Lung microvascular endothelial cell (primary cell): ENCODE measurements around the gene KIAA0319L. TPM values are rescaled to one million over a fixed set of nuclear protein-coding genes. Genes with fewer than 3 reads are reported as not detected.
A peak's percentile ranks its signal among the peaks of the same experiment; 100 is the strongest.

ENCODE experiments used
- DNase-seq, 2 donors: peaks; one replicate each; pipeline versions ENCODE4 v3.0.0 to v3.0.0-alpha.2; 2010; ENCODE audit warnings: low read depth in 2 of 2
- total RNA-seq: library from RNA; depleted of rRNA; stranded (reverse); fragments of >200 nt; gene quantifications from 2 replicates; pipeline ENCODE4 v1.2.1, GENCODE V29; 2014

KIAA0319L gene
- total RNA-seq, 1 donor from 2014 or later: 31.5 TPM

- no peak for DNase-seq
Observed at GRCh38 chr1:35447278-35447677, 109.9 kb downstream of the KIAA0319L start.

- no peak for DNase-seq
Observed at GRCh38 chr1:35444519-35444774, 112.8 kb downstream of the KIAA0319L start.

GRCh38 chr1:35443768-35444518 lies 113.3 kb downstream of the KIAA0319L start:
- DNase-seq: peak in 1 of 2 donors; percentile 24

GRCh38 chr1:35442734-35443133 lies 114.5 kb downstream of the KIAA0319L start:
- DNase-seq: no peak

GRCh38 chr1:35441926-35442579 lies 115.2 kb downstream of the KIAA0319L start:
- no peak for DNase-seq

GRCh38 chr1:35439626-35440025 lies 117.6 kb downstream of the KIAA0319L start:
- no peak for DNase-seq

- no peak for DNase-seq
Observed at GRCh38 chr1:35437200-35437599, 120.0 kb downstream of the KIAA0319L start.

- DNase-seq: no peak
Observed at GRCh38 chr1:35436078-35436477, 121.1 kb downstream of the KIAA0319L start.

GRCh38 chr1:35434703-35435102 lies 122.5 kb downstream of the KIAA0319L start:
- no peak for DNase-seq

- no peak for DNase-seq
Observed at GRCh38 chr1:35433714-35434113, 123.5 kb downstream of the KIAA0319L start.

GRCh38 chr1:35432231-35432630 lies 125.0 kb downstream of the KIAA0319L start:
- DNase-seq: no peak

GRCh38 chr1:35431173-35431599 lies 126.0 kb downstream of the KIAA0319L start:
- DNase-seq: no peak

GRCh38 chr1:35430762-35431161 lies 126.4 kb downstream of the KIAA0319L start:
- no peak for DNase-seq

- no peak for DNase-seq
Observed at GRCh38 chr1:35428360-35428759, 128.8 kb downstream of the KIAA0319L start.

- peak; percentile 18 to 31 for DNase-seq
Observed at GRCh38 chr1:35426097-35426586, 131.1 kb downstream of the KIAA0319L start.

GRCh38 chr1:35408925-35409324 lies 148.3 kb downstream of the KIAA0319L start:
- no peak for DNase-seq

- DNase-seq: no peak
Observed at GRCh38 chr1:35407743-35408142, 149.5 kb downstream of the KIAA0319L start.

GRCh38 chr1:35406103-35406502 lies 151.1 kb downstream of the KIAA0319L start:
- no peak for DNase-seq

- DNase-seq: no peak
Observed at GRCh38 chr1:35401049-35401448, 156.2 kb downstream of the KIAA0319L start.

GRCh38 chr1:35398739-35399138 lies 158.5 kb downstream of the KIAA0319L start:
- peak in 1 of 2 donors; percentile 18 for DNase-seq

GRCh38 chr1:35394386-35394785 lies 162.8 kb downstream of the KIAA0319L start:
- no peak for DNase-seq

GRCh38 chr1:35390600-35391494 lies 166.4 kb downstream of the KIAA0319L start:
- DNase-seq: no peak
